Panc1 (cell line): ENCODE measurements around the gene SLC4A5.

Experiments used
- POLR2AphosphoS5 ChIP-seq: IDR thresholded peaks from 2 replicates; pipeline ENCODE4 v1.6.1; 2012; ENCODE audit warnings: mild to moderate bottlenecking, low read depth, low read length, moderate library complexity
- SIN3A ChIP-seq: IDR thresholded peaks from 2 replicates; pipeline ENCODE4 v1.6.1; 2012; ENCODE audit warnings: low read depth, mild to moderate bottlenecking, low read length, moderate library complexity, borderline replicate concordance; ENCODE audit not compliant: insufficient read depth
- TF ChIP-seq, protein P1 (sequence below): fragments of 450-650 bp; IDR thresholded peaks from 2 replicates; pipeline ENCODE4 v1.5.1; 2017; ENCODE audit warnings: mild to moderate bottlenecking

DNA sequence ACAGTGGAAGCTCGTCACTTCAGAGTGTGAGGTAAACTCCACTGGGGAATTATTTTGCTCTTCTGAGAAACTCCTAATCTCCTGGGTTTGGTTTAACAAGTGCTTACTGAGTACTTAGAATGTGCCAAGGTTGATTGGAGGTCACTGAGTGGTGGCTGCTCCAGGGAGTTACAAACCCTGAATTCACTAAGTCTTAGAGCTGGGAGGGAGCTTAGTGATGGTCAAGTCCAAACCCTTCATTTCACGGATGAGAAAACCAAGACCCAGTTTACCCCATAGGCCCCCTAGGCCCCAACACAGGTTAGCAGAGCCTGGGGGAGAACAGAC lies 52.0 kb downstream of the SLC4A5 start:
- TF ChIP-seq, protein P1, sequence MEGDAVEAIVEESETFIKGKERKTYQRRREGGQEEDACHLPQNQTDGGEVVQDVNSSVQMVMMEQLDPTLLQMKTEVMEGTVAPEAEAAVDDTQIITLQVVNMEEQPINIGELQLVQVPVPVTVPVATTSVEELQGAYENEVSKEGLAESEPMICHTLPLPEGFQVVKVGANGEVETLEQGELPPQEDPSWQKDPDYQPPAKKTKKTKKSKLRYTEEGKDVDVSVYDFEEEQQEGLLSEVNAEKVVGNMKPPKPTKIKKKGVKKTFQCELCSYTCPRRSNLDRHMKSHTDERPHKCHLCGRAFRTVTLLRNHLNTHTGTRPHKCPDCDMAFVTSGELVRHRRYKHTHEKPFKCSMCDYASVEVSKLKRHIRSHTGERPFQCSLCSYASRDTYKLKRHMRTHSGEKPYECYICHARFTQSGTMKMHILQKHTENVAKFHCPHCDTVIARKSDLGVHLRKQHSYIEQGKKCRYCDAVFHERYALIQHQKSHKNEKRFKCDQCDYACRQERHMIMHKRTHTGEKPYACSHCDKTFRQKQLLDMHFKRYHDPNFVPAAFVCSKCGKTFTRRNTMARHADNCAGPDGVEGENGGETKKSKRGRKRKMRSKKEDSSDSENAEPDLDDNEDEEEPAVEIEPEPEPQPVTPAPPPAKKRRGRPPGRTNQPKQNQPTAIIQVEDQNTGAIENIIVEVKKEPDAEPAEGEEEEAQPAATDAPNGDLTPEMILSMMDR: no peak
- TF ChIP-seq POLR2AphosphoS5: no peak
- no peak for TF ChIP-seq SIN3A
